ENCODE results near the gene CNTN6.

DNA sequence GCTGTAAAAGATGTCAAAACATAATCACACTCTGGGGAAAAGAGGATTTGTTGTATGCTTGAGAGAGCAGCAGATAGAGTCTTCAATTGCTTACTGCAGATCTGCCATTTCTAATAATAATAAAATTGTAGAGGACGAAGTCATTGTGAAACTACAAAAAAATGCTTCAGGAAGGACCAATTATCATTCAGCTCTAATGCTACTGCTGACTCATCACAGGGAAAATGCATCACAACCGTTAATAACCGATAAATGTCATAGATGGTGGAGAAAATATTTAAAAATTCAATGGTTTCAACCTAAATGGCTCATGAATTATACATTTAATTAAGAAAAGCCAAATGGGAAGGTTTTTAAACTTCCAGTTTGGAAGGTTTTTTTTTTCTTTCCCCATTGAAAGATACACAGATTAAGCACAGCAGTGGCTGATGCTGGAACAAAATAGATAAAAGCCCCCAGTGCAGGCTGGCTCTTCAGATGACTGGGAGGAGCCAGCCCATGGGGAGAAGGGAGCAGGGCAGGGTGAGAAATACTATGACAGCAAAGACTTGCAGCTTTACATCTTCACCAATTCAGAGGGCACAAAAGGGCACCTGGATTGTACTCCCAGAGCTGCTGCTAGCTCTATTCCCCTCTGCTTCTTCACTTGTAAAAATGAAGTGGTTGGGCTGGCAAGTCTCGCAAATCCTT is 196.1 kb downstream of the CNTN6 start:
- TF ChIP-seq POLR2A (IDR thresholded peaks at IDR 0.05; ENCODE audit: low read depth, low read length) (no peak), NFE2L2 (IDR thresholded peaks at IDR 0.05; ENCODE audit: low read depth, low read length) (no peak), MAFK (IDR thresholded peaks at IDR 0.05; ENCODE audit: low read depth, low read length) (no peak), MXI1 (IDR thresholded peaks at IDR 0.05; ENCODE audit: borderline replicate concordance, low read depth, low read length) (no peak), SMC3 (IDR thresholded peaks at IDR 0.05; ENCODE audit: low read depth, low read length) (no peak), CEBPB (IDR thresholded peaks at IDR 0.05; ENCODE audit: low read depth, low read length) (no peak), RAD21 (IDR thresholded peaks at IDR 0.05; ENCODE audit: low read length) (no peak)
- TF ChIP-seq, protein P1, sequence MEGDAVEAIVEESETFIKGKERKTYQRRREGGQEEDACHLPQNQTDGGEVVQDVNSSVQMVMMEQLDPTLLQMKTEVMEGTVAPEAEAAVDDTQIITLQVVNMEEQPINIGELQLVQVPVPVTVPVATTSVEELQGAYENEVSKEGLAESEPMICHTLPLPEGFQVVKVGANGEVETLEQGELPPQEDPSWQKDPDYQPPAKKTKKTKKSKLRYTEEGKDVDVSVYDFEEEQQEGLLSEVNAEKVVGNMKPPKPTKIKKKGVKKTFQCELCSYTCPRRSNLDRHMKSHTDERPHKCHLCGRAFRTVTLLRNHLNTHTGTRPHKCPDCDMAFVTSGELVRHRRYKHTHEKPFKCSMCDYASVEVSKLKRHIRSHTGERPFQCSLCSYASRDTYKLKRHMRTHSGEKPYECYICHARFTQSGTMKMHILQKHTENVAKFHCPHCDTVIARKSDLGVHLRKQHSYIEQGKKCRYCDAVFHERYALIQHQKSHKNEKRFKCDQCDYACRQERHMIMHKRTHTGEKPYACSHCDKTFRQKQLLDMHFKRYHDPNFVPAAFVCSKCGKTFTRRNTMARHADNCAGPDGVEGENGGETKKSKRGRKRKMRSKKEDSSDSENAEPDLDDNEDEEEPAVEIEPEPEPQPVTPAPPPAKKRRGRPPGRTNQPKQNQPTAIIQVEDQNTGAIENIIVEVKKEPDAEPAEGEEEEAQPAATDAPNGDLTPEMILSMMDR (conservative IDR thresholded peaks at IDR 0.05; ENCODE audit: low read depth, low read length), result no peak
- TF ChIP-seq, protein P2, sequence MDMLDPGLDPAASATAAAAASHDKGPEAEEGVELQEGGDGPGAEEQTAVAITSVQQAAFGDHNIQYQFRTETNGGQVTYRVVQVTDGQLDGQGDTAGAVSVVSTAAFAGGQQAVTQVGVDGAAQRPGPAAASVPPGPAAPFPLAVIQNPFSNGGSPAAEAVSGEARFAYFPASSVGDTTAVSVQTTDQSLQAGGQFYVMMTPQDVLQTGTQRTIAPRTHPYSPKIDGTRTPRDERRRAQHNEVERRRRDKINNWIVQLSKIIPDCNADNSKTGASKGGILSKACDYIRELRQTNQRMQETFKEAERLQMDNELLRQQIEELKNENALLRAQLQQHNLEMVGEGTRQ (IDR thresholded peaks at IDR 0.05; ENCODE audit: low read depth, low read length), result no peak
